Stimulated activated naive CD8-positive, alpha-beta T cell treated with anti-CD3 and anti-CD28 coated beads, Interleukin-15, Interleukin-2, amounts not matched to agents 100 U/mL and 50 U/mL, for 24 hours (primary cell): Measurements from ENCODE around the gene PACSIN1.
"Not testable (repeated sequence)": the region's sequence is repeated elsewhere in the genome, so short reads cannot be mapped to it uniquely, and the experiment has no call there.

Experiments
- ATAC-seq: fragments of 150-1000 bp; cut with Tn5 transposase; one replicate; pipeline ENCODE4 v1.10.0; 2021
- DNase-seq: peaks from one replicate; pipeline ENCODE4 v3.0.0; 2021

The PACSIN1 gene

DNA sequence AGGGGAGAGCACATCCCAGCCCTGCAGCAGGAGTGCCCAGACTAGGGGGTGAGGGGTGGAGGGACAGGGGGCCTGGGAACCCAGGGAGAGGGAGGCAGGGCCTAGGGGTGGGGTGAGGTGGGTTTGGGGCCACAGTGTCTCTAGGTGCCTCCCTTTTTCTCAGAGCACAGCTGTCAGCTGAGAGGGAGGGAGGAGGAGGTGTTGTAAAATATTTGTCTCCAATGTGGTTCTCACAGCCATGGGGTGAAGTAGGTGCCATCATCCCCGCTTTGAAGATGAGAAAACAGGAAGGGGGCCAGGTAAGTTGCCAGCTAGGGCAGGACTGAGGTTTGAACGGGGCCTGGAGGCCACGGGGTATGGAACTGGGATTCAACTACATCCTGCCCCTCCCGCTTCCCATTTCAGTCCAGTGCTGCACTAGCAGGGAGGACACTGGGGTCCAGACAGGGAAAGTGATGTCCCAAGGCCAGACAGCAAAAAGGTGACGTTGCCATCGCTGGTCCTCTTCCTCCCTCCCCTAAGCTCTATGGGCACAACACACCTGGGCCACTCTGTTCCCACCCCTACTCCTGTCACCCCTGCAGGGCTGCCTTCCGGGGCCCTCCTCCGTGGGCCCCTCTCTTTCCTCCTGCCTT, 20.3 kb downstream of the PACSIN1 start:
- DNase-seq, result no peak

DNA sequence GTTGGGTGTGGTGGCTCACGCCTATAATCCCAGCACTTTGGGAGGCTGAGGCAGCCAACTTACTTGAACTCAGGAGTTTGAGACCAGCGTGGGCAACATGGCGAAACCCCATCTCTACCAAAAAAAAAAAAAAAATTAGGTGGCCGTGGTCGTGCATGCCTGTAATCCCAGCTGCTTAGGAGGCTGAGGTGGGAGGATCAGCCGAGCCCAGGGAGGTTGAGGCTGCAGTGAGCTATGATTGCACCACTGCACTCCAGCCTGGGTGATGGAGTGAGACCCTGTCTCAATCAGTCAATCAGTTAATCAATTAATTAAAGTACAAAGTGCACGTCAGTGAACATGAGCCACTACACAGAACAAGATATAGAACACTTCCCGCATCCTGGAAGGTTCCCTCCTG, 21.0 kb downstream of the PACSIN1 start:
- not testable (repeated sequence) for ATAC-seq, DNase-seq

More for the DNA sequence above, 20.3 kb downstream of the PACSIN1 start:
- no peak for ATAC-seq

DNA sequence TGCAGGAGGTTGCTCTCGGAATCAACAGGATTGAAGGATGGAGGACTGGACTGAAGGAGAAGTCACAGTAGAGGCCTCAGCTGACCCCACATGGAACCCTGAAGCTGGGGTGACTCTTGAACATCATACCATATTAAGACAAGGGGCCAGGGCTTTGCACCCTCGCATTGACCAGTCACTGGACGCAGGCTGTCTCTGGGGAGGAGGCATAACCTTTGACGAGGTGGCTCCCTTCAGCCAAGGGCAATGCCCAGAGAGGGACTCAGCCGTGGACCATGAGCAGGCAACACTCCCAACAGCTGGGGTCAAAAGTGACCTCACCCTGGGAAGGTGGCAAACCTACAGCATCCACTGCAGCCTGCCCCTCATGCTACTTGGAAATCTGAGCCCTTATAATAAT, 21.7 kb downstream of the PACSIN1 start:
- ATAC-seq (no peak), DNase-seq (no peak)

DNA sequence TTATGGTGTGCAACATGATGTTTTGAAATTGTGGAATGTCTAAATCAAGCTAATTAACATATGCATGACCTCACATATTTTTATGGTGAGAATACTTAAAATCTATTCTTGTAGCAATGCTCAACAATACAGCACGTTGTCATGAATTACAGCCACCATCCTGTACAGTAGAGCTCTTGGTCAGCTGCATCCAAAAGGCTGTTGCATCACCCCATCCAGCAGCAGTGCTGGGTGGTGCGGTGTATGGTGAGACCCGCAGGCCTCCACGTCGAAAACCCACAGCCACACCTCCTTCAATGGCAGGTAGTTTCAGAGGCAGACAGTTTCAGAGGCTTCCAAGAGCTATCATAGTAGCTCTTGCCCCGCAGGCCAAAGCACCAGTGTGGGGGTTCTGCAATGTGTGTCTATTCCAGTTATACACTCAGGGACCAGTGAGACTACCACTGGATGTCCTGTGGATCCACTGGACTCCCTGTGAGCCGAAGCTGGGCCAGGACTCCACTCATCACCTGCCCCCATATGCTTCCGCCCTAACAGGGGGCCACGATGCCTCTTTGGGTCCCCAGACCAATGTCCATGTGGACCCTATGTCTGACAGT, 23.4 kb downstream of the PACSIN1 start:
- DNase-seq, result no peak
- no peak for ATAC-seq

DNA sequence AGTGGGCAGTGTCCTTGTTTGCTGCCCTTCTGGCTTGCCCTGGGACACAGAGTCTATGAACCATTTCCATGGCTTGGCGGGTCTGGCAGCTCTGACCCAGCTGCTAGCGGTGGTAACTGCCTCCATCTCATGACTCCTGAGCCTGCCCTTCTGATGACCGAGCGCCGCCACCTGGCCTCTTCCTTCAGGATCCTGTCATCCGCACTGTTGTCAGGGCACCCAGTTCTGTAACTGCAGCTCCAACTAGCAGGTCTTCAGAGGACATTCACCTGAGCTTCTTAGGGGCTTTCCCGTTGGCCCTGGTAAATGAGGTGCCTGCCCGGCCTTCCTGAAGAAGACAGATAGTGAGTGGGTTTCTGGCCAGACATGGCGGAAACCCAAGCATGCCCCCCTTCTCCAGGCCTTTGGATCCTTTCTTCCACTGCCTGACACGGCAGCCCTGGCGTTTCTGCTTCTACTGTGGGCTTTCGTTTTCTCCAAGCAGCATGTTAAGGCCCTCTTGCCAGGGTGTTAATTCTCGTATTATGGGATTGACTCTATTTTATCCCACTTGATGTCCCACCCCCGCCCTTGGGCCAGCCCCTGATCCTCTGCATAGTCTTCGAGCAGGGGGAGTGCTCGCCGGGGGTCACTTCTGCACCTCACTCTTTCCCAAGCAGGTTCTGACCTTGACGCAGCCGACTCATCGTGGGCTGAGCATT, 24.7 kb downstream of the PACSIN1 start:
- DNase-seq, result no peak
- no peak for ATAC-seq

DNA sequence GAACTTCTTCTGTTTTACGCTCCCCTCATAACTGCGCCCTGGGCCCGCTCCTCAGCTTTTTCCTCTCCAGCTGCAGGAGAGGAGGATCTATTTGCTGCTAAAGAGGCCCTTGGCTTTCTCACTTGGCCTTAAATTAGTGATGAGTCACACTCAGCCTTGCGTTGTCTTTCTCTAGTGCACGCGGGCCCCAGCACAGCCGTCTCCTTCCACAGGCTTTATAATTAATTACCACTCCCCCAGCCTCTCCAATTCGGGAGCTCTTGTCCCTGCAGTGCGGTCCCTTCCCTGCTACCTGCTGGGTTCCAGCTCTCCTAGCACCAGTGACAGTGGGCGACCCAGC, 25.2 kb downstream of the PACSIN1 start:
- DNase-seq (no peak), ATAC-seq (no peak)

DNA sequence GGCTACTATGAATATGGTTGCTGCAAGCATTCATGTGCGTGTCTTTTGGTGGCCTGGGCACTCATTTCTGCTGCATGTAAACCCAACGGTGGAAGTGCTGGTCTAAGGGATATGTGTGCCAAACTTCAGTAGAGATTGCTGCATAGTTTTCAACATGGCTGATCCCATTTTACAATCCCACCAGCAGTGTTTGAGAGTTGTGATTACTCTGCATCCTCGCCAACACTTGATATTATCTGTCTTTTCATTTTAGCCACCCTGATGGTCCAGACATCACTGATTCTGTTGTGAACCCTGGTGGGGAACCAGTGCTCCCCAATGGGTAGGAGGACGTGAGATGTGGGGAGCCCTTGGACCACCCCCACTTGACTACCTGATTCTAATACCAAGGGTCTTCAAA, 27.5 kb downstream of the PACSIN1 start:
- DNase-seq (no peak), ATAC-seq (no peak)

DNA sequence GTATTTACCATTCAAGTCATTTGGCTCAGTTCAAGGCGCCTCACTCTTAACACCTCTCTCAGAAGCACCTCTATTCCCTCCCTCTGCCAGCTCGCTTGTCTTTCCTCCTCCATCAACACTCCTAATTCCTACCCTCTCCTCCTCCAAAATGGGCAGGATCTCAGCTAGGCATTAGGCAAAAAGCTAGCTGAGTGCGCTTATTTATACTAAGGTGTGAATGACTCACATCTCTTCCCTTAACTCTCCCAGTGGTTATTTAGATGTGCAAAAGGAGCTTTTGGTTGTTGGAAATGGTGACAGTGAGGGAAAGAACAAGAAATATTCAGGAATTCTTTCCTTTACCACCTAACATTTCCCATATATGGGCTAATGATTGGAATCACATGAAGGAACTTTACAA, 29.1 kb downstream of the PACSIN1 start:
- DNase-seq (no peak), ATAC-seq (no peak)

DNA sequence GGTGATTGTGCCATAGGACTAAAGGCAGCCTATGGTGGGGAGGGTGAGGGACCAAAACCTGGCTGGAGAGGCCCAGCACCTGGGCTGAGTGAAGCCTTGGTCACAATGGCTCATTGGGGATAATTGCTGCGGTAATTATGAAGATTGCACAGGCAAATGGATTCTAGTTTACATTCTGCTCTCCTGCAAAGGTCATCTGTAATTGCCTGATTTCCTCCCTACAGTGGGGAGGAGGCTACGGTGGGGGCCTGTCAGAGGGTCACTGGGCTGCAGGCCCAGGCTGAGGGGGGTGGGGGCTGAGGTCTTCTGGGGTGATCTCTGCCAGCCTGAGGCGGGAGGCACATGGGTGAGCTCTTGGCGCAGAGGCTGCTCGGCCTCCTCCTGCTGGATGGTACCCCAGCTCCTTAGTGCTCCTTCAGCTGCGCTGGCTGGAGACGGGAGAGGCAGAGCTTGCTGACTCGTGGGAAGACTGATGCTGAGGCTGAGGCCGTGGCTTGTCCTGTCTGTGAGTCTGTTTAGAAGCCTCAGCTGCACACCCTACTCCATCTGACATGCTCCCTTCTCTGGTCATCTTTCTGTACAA, 30.3 kb downstream of the PACSIN1 start:
- ATAC-seq (no peak), DNase-seq (no peak)

DNA sequence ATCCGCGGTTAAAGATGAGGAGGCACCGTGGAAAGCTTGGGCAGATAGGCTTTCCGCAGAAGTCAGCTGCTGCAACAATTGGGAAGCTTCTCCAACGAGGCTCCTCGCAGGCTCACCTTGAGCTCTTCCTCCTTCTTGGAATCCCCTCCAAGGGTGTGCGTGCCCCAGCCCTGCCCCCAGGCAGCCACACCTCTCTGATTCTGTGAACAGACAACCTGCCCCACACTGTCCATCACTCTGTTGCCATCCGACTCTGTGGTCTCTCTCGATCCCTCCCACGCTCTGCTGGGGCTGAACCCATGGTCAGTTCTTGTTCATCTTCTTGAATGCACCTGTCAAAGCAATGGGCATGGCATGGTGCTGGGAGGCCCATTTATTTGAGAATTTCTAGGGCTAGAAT, 31.5 kb downstream of the PACSIN1 start:
- DNase-seq (no peak), ATAC-seq (no peak)

DNA sequence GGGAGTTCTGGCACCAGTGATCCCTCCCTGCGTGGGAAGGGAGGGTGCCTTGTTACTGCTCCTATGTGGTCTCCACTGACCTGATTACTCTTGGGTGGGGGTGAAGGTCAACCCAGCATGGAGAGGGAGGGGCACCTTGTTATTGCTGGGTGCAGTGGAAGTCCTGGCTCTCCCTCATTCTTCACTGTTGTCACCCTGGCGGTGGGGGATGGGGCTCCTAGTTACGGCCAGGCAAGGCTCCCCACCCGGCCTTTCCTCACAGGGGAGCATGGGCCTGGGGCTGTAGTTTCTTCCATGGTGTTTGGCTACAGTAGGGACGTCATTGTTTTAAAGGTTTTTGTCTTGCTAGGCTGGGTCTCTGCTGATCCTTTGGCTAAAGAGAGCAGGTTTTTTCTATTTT, 40.8 kb downstream of the PACSIN1 start:
- no peak for ATAC-seq
- DNase-seq, result no peak

DNA sequence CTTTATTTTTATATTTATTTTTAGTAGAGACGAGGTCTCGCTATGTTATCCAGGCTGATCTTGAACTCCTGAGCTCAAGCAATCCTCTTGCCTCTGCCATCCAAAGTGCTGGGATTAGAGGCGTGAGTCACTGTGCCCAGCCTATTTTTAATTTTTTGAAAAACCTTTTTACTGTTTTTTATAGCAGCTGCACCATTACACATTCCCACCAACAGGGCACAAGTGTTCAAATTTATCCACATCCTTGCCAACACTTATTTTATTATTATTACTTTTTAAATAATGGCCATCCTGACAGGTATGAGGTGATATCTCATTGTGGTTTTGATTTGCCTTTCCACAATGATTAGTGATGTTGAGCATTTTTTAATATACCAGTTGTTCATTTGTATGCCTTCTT, 42.5 kb downstream of the PACSIN1 start:
- ATAC-seq, result no peak
- no peak for DNase-seq

DNA sequence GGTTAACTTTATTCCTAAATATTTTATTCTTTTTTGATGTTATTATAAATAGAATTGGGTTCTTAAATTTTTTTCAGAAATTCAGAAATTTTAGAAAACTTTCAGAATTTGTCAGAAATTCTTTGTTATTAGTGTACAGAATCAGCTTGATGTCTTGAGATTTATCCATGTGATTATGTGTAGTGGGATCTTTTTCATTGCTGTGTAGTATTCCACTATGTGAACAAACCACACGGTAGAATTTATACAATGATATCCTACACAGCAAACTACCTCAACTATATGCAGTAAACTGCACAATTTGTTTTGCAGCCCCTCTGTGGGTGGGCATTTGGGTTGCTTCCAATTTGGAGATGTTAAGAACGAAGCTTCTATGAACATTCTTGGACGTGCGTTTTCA, 43.9 kb downstream of the PACSIN1 start:
- ATAC-seq (no peak), DNase-seq (no peak)

DNA sequence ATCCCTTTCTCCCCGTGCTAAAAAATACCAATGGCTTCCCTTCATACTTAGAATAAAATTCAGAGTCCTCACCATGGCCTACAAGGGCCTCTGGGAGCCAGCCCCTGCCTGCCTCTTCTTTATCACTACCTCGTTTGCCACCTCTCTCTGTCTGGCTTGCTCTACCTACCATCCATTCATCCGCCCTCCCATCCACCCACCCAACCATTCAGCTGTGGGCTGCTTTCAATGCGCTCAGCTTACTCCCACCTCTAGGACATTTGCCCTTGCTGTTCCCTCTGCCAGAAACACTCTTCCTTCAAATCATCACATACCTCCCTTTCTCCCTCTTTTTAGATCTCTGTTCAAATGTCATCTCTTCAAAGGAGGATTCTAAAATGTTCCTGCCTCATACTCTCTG, 44.4 kb downstream of the PACSIN1 start:
- ATAC-seq (no peak), DNase-seq (no peak)

DNA sequence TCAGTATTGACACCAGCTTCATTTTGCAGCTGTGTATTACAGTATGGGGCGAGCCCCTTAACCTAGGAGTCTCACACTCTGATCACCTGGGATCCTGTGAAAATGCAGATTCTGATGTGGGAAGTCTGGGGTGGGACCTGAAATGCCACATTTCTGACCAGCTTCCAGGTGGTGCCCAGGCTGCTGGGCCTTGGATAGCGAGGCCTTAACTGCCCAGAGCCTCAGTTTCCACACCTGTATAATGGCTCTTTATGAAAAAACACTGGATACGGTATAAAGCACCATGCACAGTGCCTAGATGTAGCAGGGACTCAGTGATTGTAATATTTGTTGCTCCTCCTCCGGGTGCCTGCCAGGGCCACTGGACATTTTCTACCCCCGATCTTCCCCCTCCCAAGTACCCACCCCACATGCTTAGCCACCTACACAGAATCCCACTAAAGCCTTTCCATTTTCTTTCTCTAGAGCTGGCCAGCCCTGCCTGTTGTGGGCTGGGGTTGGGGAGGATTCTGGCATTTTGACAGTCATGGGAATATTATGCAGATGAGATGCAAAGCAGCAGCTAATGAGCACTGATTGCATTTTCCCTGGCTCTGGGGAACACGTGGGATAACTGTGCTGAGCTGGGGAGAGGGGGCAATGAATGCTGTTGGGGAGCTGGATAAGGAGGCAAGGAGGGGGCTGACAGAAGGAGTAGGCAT, 45.5 kb downstream of the PACSIN1 start:
- DNase-seq (no peak), ATAC-seq (no peak)

DNA sequence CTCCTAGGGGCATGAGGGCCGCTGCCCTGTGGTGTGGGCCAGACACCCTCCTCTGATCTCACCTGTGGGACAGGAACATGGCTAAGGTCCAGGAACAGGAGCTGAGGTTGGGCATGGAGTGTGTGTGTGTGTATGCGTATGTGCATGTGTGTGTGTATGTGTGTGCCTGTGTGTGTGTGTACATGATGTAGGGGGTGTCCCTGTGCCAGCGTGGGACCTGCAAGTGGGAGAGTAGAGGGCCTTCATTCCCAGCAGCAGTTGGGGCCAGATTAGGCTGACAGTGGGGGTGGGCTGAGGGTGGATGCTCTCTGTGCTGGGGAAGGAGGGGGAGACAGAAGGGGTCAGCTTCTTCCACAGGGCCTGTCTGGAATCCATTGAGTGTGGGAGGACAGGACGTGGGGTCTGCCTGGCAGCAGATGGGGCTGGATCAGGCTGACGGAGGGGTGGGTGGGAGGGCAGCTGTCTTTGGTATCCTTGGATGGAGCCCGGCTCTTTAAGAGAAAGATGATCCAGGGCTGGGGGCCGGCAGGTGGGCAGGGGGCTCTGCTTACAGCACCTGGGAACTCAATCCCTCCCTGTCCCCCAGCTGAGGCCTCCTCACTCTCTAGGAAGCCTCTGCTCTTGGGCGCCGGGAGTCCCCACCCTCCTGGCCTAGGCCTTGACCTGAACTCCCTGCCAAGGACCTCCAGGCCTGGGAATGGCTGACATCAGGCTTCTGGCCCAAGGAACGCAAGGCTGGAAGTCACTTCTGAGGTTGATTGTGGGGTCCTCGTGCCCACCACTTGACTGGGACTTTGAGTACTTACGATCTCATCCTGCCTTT, 46.2 kb downstream of the PACSIN1 start:
- ATAC-seq, result no peak

DNA sequence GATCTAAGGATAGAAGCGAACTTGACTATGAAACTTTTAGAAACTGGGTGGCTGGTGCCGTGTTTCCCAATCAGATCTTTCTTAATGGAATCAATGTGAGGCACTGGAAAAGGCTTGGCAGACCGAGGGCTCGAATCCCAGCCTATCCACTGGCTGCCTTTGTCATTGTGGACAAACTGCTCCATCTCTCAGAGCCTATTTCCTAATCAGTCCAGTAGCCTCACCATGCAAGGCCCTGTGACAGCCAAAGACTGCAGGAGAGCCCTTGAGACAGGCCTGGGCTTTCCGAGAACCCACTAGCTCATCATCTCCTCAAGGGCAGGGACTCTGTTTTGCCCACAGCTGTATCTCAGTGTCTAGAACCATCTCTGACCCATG, 46.9 kb downstream of the PACSIN1 start:
- no peak for DNase-seq
- no peak for ATAC-seq

More for the DNA sequence above, 46.2 kb downstream of the PACSIN1 start:
- DNase-seq, result no peak

DNA sequence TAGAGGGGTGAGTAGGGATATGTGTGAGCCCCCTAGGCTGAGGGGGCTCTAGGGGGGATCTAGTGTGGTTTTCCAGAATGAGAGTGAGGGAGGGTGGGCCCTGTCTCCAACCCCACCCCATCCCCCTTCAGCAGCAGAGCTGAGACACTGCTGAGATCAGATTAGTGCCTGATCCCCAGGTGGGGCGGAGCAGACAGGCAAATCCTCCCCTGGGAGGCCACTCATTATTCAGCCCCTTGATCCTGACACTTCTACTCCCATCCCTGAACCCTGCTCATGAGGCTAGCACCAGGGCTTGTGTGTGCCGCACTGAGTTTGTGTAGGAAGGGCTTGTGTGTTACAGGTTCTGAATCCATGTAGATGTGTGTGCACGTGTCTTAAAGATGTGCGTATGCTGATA, 47.8 kb downstream of the PACSIN1 start:
- DNase-seq (no peak), ATAC-seq (no peak)

DNA sequence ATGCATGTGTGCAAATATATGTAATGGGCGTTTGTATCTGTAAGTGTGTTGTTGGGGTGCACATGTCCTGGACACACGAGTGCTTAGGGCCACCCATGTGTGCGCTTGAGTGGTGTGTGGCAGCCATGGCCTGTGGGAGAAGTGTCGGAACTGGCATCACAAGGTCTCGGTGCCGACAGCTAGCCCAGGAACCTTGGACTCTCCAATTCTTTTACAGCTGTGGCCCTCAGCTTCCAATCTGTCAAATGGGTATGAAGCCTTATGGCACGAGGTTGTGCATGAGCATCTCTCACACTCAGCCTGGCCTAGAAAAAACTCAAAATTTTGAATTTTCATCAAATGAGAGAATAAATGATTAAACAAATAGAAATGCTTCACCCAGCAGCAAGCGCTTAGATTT, 48.2 kb downstream of the PACSIN1 start:
- DNase-seq (no peak), ATAC-seq (no peak)

DNA sequence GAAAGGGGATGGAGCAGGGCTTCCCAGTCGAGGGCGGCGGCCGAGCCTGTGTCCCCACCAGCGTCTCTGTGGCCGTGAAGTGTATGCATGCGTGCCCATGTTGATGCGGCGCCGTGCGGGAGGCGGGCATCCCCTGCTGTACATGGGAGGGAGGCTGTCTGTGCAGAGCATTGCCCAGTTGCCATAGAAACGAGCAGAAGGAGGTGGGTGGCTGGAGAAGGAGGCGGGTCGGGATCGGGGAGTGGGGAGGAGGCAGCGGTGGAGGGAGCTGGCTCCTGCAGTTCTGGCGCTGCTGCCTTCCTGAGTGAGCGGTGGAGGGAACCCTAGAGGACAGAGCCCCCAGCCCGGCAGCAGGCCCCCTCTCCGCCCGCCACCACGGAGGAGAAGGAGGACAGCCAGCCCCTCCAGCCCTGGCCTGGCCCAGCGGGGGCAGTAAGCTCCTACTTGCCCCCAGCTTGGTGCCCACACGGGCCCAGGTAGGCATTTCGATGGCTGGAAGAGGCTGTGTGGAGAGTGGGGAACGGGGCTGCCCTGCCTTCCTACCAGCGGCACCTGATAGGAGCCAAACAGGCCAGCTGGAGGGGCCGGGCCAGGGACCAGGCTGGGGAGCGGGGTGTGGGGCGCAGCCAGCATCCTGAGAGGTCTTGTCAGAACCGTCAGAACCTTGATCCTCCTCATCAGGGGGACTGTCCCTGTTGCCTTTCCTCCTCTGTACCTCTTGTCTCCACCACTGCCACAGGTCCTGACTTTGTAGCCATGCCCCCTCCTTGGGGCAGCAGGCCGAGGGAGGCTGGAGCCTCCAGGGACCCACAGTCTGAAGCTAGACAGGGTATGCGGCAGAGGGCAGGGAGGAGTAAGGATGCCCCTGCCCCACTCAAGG, 49.0 kb downstream of the PACSIN1 start:
- DNase-seq (peak; percentile 26), ATAC-seq (no peak)
